Measurements from ENCODE around the gene MID1.

Gene MID1

GRCh38 chrX:10399043-10399741 is 221.2 kb downstream of the MID1 start:
- no peaks in the 10 kb centered on the region for H3K4me1 ChIP-seq (ENCODE audit: control insufficient read depth, insufficient read depth, low read length)
- TF ChIP-seq, protein P1, sequence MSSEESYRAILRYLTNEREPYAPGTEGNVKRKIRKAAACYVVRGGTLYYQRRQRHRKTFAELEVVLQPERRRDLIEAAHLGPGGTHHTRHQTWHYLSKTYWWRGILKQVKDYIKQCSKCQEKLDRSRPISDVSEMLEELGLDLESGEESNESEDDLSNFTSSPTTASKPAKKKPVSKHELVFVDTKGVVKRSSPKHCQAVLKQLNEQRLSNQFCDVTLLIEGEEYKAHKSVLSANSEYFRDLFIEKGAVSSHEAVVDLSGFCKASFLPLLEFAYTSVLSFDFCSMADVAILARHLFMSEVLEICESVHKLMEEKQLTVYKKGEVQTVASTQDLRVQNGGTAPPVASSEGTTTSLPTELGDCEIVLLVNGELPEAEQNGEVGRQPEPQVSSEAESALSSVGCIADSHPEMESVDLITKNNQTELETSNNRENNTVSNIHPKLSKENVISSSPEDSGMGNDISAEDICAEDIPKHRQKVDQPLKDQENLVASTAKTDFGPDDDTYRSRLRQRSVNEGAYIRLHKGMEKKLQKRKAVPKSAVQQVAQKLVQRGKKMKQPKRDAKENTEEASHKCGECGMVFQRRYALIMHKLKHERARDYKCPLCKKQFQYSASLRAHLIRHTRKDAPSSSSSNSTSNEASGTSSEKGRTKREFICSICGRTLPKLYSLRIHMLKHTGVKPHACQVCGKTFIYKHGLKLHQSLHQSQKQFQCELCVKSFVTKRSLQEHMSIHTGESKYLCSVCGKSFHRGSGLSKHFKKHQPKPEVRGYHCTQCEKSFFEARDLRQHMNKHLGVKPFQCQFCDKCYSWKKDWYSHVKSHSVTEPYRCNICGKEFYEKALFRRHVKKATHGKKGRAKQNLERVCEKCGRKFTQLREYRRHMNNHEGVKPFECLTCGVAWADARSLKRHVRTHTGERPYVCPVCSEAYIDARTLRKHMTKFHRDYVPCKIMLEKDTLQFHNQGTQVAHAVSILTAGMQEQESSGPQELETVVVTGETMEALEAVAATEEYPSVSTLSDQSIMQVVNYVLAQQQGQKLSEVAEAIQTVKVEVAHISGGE (tag by site-specific recombination; conservative IDR thresholded peaks at IDR 0.05; ENCODE audit: low read depth) = no peak
- TF ChIP-seq ZNF354C (tag by site-specific recombination; IDR thresholded peaks at IDR 0.05; ENCODE audit: borderline replicate concordance, low read depth) = no peak
- TF ChIP-seq ZNF391 (tag by site-specific recombination; IDR thresholded peaks at IDR 0.05; ENCODE audit: borderline replicate concordance, low read depth) = no peak
- TF ChIP-seq ZEB2 (tag by site-specific recombination; IDR thresholded peaks at IDR 0.05) = no peak
- no peak for TF ChIP-seq ZBTB21 (tag by site-specific recombination; IDR thresholded peaks at IDR 0.05)
- TF ChIP-seq, protein P2, sequence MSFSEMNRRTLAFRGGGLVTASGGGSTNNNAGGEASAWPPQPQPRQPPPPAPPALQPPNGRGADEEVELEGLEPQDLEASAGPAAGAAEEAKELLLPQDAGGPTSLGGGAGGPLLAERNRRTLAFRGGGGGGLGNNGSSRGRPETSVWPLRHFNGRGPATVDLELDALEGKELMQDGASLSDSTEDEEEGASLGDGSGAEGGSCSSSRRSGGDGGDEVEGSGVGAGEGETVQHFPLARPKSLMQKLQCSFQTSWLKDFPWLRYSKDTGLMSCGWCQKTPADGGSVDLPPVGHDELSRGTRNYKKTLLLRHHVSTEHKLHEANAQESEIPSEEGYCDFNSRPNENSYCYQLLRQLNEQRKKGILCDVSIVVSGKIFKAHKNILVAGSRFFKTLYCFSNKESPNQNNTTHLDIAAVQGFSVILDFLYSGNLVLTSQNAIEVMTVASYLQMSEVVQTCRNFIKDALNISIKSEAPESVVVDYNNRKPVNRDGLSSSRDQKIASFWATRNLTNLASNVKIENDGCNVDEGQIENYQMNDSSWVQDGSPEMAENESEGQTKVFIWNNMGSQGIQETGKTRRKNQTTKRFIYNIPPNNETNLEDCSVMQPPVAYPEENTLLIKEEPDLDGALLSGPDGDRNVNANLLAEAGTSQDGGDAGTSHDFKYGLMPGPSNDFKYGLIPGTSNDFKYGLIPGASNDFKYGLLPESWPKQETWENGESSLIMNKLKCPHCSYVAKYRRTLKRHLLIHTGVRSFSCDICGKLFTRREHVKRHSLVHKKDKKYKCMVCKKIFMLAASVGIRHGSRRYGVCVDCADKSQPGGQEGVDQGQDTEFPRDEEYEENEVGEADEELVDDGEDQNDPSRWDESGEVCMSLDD (tag by site-specific recombination; IDR thresholded peaks at IDR 0.05) = no peak
- no peak for TF ChIP-seq ZNF501 (tag by site-specific recombination; IDR thresholded peaks at IDR 0.05)
- no peak for TF ChIP-seq ZNF148 (tag by site-specific recombination; IDR thresholded peaks at IDR 0.05; ENCODE audit: borderline replicate concordance)
- TF ChIP-seq ZNF157 (tag by site-specific recombination; IDR thresholded peaks at IDR 0.05) = no peak
- TF ChIP-seq YY1 (tag by site-specific recombination; IDR thresholded peaks at IDR 0.05) = no peak
- TF ChIP-seq ZNF155 (tag by site-specific recombination; IDR thresholded peaks at IDR 0.05) = no peak
- no peak for TF ChIP-seq ZNF221 (tag by site-specific recombination; IDR thresholded peaks at IDR 0.05; ENCODE audit: borderline replicate concordance)
- no peak for TF ChIP-seq PATZ1 (tag by site-specific recombination; IDR thresholded peaks at IDR 0.05)
- TF ChIP-seq ZNF791 (tag by site-specific recombination; IDR thresholded peaks at IDR 0.05) = no peak
- no peak for TF ChIP-seq ZNF292 (tag by site-specific recombination; IDR thresholded peaks at IDR 0.05; ENCODE audit: borderline replicate concordance, low read depth)
- TF ChIP-seq ZNF747 (tag by site-specific recombination; IDR thresholded peaks at IDR 0.05) = no peak
- no peak for TF ChIP-seq ZNF23 (tag by site-specific recombination; IDR thresholded peaks at IDR 0.05; ENCODE audit: borderline replicate concordance)
- no peak for TF ChIP-seq ZNF2 (tag by site-specific recombination; IDR thresholded peaks at IDR 0.05)
- no peak for TF ChIP-seq ZBTB8A (tag by site-specific recombination; IDR thresholded peaks at IDR 0.05)
- no peak for TF ChIP-seq ZNF514 (tag by site-specific recombination; IDR thresholded peaks at IDR 0.05)
- H3K9me3 ChIP-seq (ENCODE audit: control insufficient read depth, insufficient read depth, low read depth, low read length) = no peaks in the 10 kb centered on the region
- ChIA-PET CTCF (no interaction called here), POLR2A (no interaction called here)
- no peaks in the 10 kb centered on the region for H3K36me3 ChIP-seq (ENCODE audit: control insufficient read depth in 2 of 2, insufficient read depth in 1 of 2, low read length in 2 of 2)
- no peak overlapping the region for H3K4me3 ChIP-seq (ENCODE audit: low read depth, low read length)
- H3K27ac ChIP-seq (ENCODE audit: extremely low read depth, low read depth, low read length) = no peak overlapping the region
